NCI-H1105 treated with DMSO at 0.1 percent for 48 hours (cell line): ENCODE measurements around the gene PRTFDC1.

ENCODE experiments used
- DNase-seq: peaks from one replicate; lab custom pipeline; 2025; lab: John Stamatoyannopoulos, UW

The PRTFDC1 gene

DNA sequence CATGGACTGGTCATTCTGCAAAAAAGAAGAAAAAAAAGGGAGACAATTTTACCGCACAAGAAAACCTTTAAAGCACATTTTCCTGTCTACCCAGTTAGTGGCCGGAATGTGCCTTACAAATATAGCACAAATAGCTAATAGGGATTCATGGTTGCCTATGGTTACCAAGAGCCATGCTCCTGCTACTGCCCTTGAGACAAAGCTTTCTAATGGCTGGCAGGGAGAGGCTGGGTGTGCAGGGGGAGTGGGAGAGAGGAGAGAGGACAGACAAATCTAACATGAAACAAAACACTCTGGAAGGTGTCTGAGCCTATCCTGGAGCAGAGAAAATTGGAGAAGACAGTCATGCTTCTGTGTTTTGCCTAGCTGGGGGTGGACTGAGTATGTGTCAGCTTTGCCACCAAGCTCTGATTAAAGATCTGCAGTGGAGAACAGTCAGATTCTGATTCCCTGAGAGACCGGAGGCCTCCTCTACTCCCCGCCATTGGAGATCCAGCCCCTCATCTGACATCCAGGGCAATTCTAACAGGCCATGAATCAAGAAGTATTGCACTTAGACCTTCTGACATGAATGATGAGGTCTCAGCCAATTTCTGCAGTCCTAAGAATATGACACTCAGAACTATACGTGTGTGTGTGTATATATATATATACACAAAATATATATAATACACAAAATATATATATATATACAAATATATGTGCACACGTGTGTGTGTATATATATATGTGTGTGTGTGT lies 80.2 kb downstream of the PRTFDC1 start:
- DNase-seq = no peak

DNA sequence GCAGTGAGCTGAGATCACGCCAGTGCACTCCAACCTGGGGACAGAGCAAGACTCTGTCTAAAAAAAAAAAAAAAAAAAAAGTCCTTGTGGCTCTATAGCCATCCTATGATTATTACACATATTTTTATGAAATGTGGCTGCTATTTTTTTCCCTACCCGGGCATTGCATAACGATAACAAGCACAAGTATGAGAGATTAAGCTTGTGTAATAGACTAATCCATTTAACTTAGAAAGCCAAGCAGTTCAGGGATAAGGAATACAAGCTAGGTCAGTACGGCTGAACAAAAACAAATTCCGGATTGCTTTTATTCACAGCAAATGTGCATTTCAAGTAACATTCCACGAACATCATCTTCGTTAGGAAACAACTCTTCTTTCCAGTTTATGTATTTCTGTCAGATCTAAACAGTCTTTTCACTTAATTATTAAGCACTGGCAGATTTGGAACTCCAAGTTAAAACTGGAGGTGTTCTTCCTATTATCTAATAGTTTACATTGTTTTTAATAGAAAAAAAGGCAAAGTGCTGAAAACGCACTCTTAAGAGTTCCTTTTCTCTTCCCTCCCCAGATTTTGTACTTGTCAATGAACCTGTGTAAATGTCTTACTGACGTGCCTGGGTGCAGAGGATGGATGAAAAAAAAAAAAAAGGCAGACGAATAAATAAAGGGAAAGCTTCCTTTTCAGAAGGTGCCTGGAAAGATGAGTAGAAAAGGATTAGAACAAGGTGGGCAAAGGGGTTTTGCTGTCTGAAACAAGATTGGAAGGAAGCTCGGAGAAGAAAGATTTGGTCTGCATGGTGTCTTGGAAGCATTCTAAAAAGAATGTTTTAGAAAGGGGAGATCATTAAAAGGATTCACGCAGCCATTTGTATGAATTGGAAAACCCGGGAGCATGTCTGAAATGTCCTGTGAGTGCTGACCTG lies 81.1 kb downstream of the PRTFDC1 start:
- DNase-seq = no peak

- no peak for DNase-seq
Measured at GRCh38 chr10:24869354-24870015, 82.9 kb downstream of the PRTFDC1 start.

DNA sequence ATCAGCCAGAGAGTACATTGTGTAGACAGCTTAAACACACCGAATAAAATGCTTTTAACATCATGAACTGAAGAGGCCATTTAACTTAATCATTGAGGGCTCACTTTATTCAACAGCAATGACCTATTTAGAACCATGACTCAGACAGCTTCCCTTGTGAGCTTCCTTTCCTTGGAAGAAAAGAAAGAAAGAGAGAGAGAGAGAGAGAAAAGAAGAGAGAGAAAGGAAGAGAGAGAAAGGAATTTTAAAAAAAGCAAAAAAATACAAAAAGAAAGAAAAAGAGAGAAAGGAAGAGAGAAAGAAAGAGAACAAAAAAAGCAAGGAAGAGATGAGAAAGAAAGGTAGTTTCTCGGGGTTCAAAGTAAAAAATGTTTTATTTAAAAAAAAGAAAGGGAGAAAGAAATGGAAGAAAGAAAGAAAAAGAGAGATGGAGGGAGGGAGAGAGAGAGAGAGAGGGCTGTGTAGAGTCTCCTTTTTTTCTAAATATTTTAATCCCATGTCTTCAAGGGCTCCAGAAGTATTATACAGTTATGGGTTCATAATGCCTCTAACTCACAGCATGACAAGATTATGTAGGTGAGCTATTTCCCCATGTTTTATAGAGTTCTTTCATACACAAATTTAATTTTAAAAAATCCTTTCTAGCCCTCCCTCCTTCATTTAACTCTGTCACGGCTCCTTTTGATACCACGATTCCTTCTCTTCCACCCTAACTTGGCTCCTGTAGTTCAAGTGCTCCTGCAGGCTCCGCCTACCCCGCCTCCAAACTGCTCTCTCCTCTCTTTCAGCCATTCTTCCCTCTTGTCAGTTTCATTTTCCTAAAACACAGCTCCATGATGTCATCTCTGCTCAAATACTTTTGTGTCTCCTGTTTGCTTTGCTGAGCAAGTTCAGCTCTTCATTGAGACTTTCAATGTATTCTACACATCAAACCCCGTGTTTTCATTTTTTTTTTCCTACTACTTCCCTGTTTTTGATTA lies 85.5 kb downstream of the PRTFDC1 start:
- DNase-seq = no peak

- DNase-seq = no peak
Measured at GRCh38 chr10:24865783-24866182, 86.6 kb downstream of the PRTFDC1 start.

DNA sequence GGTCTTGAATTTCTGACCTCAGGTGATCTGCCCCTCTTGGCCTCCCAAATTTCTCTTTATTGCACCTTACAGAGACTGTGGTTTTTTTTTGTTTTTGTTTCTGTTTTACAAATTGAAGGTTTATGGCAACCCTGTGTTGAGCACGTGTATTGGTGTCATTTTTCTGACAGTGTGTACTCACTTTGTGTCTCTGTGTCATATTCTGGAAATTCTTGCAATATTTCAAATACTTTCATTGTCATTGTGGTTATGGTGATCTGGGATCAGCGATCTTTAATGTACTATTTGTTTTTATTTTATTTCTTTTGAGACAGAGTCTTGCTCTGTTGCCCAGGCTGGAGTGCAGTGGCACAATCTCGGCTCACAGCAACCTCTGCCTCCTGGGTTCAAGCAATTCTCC lies 89.8 kb downstream of the PRTFDC1 start:
- no peak for DNase-seq

DNA sequence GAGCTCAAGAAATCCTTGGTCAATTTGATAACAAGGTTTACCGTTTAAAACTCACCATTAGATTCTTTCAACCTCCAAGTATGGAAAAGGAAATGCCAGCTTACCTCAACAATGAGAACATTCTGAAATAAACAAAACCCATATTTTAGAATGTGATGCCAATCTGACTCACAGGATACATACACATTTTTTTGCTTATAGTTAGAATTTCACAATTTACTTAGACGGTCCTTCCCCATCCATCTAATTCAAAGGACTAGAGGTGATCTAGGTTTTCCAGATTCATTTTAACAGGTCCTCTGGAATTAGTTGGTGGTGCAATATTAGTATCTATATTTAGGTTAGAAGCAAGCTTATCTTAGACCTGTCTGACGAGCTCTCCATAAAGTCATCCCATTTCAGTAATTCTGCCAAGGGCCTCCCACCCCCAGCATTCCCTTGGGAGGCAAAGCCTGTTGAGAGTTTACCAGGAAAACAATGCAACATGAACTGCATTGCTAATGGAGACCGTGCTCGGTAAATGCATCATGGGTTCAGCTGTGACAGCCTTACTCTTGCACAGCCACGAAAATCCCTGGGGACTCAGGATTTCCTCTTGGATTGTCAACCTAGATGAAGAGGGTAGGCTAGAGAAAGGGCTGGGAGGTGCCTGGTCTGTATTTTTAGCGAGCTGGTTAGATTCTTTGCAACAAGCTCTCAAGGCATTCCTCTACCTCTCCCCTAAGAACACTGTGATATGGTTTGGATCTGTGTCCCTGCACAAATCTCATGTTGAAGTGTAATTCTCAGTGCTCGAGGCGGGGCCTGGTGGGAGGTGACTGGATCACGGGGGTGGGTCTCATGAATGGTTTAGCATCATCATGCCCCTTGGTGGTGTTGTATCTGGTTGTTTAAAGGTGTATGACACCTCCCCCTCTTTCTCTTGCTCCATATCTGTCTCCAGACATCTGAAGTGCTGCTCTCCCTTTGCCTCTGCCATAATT lies 93.8 kb downstream of the PRTFDC1 start:
- DNase-seq = no peak

- DNase-seq = no peak
Measured at GRCh38 chr10:24857031-24857725, 95.2 kb downstream of the PRTFDC1 start.

GRCh38 chr10:24854256-24854655 lies 98.2 kb downstream of the PRTFDC1 start:
- no peak for DNase-seq

DNA sequence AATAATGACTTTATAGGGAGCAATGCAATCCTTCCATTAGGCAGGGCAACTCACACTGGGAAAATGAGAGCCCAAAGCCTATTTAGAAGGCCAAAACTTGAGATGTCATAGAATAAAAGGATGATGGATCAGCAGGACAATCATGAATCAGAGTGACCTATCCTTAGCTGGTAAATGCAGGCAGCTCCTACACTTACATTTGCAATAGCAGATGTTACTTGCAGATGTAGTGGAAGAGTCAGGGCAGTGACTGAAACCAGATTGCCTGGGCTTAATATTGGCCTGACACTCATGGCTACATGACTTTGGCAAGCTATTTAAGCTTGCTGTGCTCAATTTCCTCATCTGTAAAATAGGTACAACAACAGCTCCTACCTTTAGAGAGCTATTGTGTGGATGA lies 98.7 kb downstream of the PRTFDC1 start:
- no peak for DNase-seq

- peak; percentile 75 for DNase-seq
Measured at GRCh38 chr10:24851629-24852028, 100.8 kb downstream of the PRTFDC1 start.

DNA sequence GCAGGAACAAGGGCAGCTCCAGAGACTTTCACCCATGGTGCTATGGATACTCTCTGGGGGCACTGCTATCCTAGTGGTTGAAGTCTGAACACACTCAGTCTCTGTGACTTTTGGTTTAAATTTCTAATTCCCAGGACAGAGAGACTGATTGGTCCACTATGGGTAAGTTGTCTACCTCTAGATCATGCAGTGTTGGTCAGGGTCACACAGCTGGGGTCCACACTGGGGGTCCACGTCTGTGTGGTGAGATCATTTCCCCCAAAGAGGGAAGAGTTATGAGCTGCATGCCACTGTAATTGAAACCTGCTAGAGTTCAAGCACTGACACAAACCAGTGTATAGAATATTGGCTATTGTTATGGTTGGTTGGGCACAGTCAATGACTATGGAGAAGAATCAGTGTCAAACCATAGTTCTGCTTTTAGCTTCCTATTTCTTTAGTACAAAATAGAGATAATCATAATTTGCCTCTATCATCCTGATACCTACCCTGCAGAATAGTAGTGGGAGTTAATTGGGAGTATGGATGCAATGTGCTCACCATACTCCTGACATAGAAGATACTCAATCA lies 101.6 kb downstream of the PRTFDC1 start:
- no peak for DNase-seq

DNA sequence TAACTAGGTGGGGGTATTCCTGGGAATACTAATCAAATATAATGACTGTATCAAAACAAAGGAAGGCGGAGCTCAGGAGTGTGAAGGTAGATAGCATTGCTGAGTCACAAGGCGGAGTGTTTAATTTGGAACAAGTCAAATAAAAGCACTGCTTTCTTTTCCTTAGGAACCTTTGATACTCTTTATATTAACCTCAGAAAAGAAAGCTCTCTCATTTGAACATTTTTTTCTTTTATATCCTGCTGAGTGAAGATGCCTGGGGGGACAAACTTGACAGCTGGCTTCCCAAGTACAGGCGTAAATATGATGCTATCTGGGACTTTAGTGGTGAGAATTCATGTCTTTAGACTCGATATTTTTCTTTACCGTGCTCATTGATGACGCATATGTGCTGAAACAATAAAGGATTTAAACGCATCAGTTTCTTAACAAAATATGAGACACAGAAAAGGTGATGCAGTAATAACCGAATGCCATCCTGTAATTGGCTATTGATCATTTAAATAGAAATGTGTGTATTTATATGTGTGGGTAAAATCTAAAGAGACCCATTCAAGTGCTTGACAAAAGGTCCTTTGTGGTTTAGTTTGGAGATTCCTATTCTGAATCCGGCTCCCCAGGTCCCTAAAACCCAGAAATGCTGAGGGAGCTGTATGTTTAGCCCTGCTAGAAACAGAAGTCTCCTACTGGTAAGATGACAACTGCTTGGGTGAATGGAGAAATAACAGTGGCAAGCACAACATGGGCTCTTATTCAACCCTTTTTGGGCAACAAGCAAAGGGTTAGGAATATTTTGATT lies 102.7 kb downstream of the PRTFDC1 start:
- no peak for DNase-seq

- DNase-seq = no peak
Measured at GRCh38 chr10:24849051-24849450, 103.4 kb downstream of the PRTFDC1 start.

DNA sequence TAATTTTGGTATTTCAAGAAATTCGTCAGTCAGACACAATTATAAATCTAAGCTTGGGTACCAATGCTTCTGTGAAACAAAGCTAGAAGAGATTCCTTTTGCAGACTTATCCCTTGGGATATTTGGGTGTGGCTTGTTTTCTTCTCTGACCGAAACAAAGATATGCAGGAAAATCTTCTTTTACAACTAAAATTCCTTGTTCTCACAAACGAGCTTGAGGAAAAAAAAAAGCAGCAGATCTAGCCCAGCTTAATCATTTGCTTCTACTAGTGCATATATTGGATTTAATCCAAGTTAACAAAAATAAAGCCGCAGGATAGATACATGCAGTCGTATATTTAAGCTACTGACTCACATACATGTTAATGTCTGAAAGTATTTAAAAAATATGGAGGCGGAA lies 104.2 kb downstream of the PRTFDC1 start:
- no peak for DNase-seq

- DNase-seq = no peak
Measured at GRCh38 chr10:24847112-24848070, 105.0 kb downstream of the PRTFDC1 start.

GRCh38 chr10:24844742-24845141 lies 107.7 kb downstream of the PRTFDC1 start:
- DNase-seq = no peak
